ENCODE measurements around the gene HOGA1.

DNA sequence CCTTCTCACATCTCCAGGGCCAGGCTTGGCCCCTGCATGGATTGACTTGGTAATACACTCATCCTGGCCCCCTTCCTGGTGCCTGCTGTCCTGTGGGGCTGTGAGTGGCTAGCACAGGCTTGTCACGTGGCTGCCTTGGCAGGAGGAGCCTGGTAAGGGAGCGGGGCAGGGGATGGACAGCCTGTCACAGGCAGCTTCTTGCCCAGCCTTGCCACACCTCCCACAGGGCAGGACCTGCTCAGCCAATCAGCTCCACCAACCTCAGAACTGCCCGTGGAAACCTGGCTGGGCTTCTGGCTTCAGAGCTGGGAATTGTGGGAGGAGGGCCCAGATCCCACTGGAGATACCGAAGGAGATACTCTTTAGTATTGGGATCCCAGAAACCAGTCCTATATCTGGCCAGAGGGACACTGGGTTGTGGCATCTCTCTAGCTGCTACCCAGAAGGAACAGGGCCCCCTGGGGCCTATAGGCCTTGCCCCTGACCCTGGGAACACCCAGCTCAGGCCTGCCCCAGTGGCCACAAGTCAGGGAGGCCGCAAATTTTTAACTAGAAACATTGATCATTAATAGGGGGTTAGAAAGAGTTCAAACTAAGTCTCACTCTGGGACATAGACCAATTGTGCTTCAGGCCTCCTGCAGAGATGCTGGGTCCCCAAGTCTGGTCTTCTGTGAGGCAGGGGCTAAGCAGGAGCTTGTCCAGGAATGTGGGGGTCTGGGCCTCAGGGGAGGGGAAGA lies at the start of gene HOGA1:
- TF ChIP-seq, protein P1, sequence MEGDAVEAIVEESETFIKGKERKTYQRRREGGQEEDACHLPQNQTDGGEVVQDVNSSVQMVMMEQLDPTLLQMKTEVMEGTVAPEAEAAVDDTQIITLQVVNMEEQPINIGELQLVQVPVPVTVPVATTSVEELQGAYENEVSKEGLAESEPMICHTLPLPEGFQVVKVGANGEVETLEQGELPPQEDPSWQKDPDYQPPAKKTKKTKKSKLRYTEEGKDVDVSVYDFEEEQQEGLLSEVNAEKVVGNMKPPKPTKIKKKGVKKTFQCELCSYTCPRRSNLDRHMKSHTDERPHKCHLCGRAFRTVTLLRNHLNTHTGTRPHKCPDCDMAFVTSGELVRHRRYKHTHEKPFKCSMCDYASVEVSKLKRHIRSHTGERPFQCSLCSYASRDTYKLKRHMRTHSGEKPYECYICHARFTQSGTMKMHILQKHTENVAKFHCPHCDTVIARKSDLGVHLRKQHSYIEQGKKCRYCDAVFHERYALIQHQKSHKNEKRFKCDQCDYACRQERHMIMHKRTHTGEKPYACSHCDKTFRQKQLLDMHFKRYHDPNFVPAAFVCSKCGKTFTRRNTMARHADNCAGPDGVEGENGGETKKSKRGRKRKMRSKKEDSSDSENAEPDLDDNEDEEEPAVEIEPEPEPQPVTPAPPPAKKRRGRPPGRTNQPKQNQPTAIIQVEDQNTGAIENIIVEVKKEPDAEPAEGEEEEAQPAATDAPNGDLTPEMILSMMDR (conservative IDR thresholded peaks at IDR 0.05; ENCODE audit: low read depth, low read length): no peak
- no peak for TF ChIP-seq EZH2 (IDR thresholded peaks at IDR 0.05; ENCODE audit: borderline replicate concordance, low read depth, low read length, poor library complexity, severe bottlenecking)

Data from A673 (cell line).